Stimulated activated CD4-positive, alpha-beta T cell treated with anti-CD3 and anti-CD28 coated beads, Interleukin-4, amount 100 ng/mL, for 4 hours (primary cell): ENCODE measurements around the gene TRMT44.
"Not testable (repeated sequence)": the region's sequence is repeated elsewhere in the genome, so short reads cannot be mapped to it uniquely, and the experiment has no call there.

ENCODE experiments used
- DNase-seq, 2 experiments: peaks; one replicate each; pipeline ENCODE4 v3.0.0-alpha.2; 2020

Gene TRMT44

DNA sequence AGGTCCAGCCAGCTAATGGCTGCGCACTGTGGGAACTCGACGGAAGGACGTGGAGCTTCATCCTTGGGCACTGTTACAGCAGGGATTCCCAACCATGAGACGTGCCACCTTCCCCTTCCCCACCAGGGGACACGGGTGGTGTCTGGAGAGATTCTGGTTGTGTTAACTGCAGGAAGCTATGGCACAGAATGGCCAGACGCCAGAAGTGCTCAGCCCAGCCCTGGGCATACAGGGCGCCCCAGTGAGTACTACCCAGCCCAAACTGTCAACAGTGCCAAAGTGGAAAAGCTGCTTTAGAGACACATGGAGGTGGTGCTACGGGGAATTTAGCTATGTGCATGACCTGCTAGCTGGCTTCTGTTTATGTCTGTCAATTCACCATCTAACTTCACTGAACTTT lies 32.8 kb upstream of the TRMT44 start:
- DNase-seq: no peak

DNA sequence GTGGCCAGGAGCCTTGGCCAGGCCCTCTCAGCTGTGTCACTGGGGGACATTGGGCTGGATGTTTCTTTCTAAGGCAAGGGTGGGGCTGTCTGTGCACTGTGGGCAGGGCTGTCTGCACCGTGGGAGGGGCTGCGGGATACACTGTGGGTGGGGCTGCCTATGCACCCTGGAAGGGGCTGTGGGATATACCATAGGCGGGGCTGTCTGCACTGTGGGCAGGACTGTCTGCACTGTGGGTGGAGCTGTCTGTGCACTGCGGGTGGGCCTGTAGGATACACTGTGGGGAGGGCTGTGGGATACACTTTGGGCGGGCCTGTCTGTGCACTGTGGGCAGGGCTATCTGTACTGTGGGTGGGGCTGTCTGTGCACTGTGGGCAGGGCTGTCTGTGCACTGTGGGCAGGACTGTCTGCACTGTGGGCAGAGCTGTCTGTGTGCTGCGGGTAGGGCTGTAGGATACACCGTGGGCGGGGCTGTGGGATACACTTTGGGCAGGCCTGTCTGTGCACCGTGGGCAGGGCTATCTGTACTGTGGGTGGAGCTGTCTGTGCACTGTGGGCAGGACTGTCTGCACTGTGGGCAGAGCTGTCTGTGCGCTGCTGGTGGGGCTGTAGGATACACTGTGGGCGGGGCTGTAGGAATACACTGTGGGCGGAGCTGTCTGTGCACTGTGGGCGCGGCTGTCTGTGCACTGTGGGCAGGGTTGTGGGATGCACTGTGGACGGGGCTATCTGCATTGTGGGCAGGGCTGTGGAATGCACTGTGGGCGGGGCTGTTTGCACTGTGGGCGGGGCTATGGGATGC lies 31.1 kb upstream of the TRMT44 start:
- DNase-seq: peak in 1 of 2 experiments; percentile 43

DNA sequence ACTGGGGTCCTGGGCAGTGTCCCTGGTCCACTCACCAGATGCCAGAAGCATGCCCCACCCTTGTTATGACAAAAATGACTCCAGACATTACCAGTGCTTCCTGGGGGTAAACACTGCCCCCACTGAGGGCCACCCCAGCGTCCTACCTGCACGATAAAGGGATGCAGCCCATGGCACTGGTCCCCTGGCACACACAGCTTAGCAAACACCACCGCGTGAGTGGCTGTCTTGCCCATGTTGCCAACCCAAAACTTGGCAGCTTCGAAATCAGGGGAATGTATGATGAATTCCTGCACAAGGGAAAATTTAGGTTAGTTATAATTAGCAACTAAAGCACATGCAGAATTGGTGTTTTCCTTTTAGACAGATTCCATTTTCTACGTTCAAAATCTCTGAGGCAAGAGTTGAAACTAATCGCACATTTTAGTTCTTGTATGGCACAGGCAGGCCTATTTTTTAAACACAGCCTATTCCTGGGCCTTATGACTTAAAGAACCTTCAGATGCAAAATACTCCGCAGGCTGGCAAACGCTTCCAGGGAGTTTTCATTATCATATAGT lies 30.4 kb upstream of the TRMT44 start:
- no peak for DNase-seq

DNA sequence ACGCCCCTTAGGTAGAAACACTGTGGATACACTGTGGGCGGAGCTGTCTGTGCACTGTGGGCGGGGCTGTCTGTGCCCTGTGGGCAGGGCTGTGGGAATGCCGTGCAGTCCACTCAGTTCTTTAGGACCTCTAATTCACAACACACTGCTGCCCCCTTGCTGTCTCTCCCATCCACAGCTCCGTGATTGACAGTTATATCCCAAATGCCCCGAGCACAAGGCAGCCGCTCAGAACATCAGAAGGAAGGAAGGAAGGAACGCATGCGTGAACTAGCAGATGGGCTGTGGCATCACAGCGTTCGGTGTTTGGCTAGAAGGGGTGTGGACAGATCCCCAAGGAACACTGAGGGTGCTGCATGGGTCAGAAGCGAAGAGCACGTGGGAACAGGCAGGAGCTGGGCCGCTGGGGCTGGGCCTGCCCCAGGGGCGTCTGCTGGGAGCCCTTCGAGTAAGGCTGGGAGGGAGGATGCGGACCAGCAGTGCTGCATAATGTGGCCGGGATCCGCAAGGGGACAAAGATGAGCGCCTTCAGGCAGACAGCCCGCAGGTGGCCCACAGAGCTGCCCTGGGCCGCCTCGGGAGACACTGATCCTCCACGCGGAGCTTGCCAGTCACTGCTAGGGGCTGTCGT lies 29.8 kb upstream of the TRMT44 start:
- no peak for DNase-seq

DNA sequence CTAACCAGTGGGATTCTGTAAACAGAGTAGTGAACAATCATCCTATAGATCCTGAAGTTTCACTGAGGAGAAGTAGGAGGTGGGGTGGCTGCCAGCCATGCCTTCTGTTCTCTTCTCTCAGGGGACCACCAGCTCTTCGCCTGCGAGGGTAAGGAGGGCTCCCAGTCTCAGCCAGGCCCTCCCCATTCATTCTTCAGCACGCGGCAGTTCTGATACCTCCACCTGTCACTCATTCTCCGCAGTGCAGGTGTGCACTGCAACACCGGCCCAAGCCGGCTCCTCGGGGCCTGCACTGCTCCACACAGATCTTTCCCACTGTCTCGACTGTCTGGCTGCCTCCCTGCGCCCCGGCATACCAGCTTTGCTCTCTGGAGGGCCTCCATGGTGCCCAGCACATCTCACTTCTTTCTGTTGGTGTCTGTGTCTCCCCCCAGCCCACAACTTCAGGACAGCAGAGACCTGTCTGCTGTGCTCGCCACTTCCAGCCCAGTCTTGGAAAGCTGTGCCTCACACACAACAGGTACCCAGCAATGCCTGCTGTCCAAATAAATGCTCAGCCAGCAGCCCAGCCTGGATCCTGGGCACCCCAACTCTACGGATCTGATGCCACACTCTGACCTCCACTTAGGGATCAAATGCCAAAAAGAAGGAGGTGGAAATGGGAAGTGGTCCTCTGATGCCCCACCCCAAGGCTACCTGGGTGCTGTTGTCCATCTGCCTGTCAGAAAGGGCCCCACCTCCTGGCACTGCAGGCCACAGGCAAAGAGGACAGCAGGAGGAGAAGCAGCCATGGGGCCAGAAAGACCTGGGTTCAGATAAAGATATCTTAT lies 29.0 kb upstream of the TRMT44 start:
- no peak for DNase-seq

DNA sequence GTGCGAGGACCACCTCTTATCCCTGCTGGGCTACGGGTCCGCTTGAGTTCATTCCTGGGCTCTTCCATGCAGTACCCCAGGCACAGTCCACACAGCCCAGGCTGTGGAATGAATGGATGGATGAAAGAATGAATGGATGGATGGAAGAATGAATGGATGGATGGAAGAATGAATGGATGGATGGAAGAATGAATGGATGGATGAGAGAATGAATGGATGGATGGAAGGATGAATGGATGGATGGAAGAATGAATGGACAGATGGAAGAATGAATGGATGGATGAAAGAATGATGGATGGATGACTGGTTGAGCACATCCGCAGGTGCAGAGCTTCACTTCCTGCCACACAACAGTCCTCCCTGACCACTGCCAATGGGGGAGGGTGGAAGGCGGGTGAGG lies 28.3 kb upstream of the TRMT44 start:
- DNase-seq: no peak

DNA sequence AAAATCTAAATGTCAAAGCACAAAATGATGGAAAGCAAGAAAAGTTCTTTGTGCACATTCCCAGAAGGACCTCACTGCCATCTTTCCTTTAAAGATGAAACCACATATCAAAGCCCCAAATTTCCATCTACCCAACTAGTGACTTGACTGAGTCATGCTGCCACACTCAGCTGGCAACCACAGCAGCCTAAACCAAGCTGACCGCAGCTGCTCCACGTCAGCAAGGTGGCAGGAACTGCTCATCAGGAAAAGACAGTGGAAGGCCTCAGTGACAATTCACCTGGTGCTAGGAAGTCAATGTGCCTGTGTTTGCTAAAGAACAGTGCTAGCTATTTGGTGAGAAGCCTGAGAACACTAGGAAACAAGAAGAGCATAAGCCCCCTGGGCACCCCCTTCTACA lies 26.2 kb upstream of the TRMT44 start:
- peak in 1 of 2 experiments; percentile 41 for DNase-seq

DNA sequence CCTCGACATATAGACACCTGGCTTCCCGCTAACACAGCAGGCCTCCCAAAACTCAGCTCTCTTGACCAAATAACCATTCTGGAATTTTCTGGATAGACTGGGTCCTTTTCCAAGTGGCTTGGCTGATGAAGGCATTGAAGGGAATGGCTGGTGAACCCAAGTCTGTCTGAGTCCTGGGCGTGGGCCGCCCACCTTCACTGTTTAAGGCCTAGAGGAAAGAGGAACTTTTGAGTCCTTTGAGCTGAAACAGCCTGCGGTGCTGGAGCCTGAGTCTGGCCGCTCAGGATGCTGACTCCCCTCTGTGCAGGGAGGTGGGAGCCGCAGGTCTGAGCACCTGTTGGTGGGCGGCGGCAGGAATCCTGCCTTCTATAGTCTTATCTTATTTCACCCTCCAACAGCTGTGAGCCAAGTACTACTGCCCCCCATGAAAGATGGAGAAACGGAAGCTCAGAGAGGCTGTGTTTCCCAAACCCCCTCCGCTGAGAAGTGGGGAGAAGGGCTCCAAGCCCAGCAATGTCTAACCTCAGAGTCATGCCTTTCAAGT lies 23.4 kb upstream of the TRMT44 start:
- DNase-seq: no peak

DNA sequence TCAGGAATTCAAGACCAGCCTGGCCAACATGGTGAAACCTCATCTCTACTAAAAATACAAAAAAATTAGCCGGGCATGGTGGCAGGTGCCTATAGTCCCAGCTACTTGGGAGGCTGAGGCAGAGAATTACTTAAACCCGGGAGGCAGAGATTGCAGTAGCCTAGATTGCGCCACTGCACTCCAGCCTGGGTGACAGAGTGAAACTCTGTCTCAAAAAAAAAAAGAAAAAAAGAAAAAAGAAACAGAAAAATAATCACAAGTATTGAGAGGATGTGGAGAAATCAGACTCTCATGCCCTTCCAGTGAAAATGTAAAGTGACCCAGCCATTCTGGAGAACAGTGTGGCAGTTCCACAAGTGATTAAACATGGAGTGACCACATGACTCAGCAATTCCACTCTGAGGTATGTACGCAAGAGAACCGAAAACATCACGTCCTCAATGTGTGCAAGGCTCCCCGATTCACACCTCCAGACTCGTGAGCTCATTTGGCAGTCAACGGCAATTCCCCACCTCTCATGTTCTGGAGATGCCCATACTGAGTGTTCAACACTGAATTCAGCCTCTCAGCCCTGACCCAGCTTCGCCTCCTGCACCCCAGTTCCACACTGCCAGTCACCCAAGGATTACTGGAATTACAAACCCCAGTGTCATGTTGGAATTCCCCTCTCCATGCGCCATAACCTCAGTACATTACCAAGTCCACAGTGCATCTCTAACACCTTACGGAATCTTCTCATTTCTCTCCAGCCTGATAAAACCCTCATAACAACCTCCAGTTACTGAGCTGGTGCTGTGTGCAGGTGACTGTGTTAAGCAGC lies 21.1 kb upstream of the TRMT44 start:
- peak in 1 of 2 experiments; percentile 18 for DNase-seq

DNA sequence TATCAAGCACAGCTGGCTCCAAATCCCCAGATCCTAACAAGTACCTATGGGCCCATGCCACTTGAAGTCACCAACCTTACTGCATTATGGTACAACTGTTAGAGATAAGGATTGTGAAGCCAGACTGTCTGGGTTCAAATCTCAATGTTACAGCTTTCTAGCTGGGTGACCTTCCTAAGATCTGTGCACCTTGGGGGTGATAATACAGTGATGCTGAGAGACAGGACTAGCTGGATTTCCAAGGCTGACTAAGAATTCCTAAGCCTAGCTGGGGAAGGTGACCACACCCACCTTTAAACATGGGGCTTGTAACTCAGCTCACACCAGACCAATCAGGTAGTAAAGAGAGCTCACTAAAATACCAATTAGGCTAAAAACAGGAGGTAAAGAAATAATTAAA lies 20.4 kb upstream of the TRMT44 start:
- not testable (repeated sequence) for DNase-seq

DNA sequence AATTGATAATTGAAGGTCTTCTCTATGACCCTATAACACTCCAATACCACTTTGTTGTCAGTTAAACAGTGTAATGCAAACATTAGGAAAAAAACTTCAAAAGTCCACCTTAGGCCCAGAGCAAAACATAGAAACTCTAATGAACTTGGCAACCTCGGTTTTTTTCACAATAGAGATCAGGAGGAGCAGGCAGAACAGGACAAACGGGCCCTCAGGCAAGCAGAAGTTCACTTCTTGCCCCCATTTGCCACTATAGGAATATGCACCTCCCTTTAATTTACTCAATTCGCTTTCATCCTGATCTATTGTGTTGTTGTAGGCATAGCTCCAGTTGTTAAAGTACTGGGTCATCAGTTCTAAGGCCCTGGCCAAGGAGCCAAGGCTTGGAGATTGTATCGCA lies 18.2 kb upstream of the TRMT44 start:
- no peak for DNase-seq

DNA sequence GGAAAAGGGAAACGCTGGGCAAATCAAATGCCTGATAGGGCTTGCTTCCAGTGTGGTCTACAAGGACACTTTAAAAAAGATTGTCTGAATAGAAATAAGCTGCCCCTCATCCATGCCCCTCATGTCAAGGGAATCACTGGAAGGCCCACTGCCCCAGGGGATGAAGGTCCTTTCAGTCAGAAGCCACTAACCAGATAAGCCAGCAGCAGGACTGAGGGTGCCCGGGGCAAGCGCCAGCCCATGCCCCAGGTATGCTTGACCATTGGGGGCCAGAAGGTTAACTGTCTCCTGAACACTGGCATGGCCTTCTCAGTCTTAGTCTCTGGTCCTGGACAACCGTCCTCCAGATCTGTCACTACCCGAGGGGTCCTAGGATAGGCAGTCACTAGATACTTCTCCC lies 17.8 kb upstream of the TRMT44 start:
- no peak for DNase-seq

DNA sequence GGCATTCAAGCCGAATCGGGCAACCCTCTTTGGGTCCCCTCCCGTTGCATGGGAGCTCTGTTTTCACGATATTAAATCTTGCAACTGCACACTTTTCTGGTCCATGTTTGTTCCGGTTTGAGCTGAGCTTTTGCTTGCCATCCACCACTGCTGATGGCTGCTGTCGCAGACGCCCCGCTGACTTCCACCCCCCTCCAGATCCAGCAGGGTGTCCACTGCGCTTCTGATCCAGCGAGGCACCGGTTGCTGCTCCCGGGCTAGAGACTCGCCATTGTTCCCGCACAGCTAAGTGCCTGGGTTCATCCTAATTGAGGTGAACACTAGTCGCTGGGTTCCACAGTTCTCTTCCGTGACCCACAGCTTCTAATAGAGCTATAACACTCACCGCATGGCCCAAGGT lies 13.3 kb upstream of the TRMT44 start:
- no peak for DNase-seq

DNA sequence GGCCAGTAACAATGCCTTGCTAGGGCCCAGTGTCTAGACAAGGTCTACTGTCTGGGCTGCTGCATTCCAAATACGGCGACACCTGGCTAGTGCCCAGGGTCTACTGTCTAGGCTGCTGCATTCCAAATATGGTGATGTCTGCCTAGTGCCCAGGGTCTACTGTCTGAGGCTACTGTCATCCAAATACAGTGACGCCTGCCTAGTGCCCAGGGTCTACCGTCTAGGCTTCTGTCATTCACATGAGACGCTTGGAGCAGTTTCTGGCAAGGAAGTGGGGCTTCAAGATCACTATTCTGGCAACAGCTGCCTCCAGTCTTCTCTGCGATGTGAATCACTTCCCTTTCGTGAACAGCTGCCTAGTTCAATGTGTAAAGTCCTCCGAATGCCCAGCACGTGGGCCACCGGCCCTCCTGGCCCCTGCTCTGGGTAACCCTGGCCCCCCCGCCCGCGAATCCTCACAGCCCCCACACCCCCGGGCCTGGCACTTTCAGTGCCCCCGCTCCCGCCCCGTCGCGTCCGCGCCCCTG lies 12.8 kb upstream of the TRMT44 start:
- DNase-seq: no peak

DNA sequence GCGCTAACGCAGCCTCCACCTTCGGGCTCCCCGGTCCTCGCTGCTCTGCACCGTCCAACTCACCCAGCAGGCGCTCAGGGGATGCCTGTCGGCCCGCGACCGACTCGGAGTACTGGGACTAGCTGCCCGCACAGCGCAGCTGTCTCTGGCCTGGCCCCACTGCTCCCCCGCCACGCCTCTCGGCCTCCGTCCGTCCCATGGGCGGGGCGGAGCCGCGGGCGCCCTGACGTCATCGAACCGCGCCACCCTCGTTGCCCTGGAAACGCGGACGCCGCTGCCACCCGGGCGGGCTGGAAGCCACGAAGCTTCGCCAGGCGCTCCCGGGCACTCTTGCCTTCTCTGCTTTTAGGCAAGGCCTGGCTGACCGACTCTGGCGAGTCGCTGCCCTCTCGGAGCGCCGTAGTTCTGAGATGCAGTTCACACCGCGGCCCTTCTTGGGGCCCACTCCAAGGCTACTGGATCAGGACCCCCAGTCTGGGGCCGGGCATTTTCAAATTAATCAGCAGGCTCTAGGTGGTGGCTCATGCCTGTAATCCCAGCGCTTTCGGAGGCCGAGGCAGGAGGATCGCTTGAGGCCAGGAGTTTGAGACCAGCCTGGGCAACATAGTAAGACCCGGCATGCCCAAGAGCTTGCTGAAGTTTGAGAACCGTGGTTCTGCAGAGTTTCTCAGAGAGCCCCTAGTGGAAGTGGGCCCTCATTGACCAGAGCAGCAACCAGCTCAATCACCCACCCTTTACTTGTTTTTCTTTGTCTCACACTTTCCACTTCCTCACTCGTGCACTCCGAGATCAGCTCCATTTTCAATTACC lies 12.1 kb upstream of the TRMT44 start:
- DNase-seq: peak; percentile 86 to 91

DNA sequence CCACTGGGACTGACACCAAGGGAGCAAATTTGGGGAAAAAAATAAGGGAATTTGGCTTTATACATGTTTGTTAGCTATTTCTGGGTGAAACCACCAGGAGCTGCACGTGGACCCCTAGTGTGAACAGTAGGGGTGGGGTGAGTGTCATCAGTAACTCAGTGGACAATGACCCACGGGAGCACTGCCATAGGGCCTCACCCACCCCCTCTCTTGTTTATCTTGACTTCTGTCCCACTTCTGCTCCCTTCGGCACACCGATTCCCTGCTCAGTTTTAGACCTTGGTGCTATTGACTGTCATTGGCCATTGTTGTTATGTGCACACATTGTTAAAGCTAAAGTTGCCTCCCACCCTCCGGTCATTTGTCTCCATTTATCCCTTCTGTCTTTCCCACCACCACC lies 9.0 kb upstream of the TRMT44 start:
- no peak for DNase-seq

DNA sequence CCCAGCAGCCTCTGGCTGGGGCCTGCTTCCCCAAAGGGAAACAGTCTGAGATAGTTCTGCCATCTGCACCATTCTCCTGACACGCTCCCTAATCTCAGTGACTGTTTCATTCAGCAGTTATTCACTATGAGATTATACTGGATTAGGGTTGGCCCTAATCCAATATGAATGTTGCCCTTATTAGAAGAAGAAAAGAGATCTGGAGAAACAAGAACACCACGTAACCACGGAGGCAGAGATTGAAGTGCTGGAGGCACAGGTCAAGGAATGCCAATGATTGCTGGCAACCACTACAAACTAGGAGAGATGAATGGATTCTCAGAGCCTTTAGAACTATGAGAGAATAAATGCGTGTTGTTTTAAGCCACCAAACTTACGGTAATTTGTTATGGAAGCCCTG lies 7.4 kb upstream of the TRMT44 start:
- DNase-seq: no peak

DNA sequence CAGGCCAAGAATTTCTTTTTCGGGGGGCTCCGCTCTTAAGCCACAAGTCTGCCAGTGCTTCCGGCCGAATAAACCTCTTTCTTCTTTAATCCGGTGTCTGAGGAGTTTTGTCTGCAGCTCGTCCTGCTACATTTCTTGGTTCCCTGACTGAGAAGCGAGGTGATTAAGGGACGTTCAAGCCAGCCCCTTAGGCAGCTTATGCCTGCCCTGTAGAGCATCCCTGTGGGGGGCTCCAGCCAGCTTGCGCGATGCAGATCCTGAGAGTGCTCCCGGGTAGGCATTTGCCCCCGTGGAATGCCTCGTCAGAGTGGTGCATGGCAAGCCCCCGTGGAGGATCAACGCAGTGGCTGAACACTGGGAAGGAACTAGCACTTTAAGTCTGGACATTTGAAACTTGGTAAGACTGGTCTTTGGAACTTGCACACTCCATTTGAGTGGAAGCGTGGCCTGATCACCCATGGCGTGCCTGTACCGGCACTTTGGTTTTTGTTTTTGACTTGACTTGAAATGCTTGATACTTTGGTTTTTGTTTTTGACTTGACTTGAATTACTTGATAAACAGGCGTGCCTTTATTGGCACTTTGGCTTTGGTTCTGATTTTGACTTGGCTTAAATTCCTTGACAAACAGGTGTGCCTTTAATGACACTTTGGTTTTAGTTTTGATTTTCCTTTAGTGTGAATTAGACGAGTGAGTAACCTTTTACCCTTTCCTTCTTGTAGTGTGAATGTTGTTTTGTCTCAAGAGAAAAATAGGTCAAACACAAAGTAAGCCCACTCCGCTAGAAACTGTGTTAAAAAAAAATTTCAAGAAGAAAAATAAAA lies 6.1 kb upstream of the TRMT44 start:
- no peak for DNase-seq

DNA sequence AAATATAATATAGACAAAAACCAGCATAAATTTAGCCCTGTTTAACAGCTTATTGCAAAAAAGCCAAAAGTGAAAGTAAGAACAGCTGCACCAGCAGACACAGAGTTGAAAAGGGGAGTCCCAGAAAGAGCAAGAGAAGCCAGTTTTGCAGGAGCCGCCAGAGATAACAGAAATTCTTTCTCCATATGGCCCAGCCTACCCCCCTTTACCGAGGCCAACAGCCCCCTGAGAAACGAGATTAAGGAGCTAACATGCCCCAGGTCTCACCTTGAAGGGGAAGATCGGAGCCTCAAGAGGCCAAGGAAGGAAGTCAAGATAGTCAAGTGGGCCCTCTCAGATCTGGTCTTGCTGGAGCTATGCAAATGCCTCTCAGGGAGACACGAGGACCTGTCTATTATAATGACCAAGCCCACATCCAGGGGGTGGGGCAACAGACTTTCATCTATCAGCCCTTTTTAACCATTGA lies 4.9 kb upstream of the TRMT44 start:
- DNase-seq: no peak

DNA sequence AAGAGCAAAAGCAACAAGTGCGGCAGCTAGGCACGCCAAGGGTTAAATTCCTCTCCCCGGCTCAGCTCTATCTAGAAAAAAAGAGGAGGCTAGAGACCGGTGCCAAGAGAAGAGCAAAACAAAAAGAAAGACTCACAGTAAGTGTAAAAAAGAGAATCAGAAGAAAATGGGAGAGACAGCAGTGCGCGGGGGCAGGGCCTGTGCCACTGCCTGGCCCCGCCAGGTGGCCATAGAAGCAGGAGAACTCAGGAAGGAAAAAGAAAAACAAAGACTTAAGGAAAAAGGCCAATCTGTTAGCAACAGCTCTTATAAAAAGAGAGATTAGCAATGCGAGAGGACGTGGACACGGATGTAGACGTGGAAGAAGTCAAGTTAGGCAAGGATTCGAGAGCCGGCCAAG lies 3.3 kb upstream of the TRMT44 start:
- DNase-seq: no peak
